Activated CD4-positive, alpha-beta T cell treated with anti-CD3 and anti-CD28 coated beads, Interleukin-2, amount 50 U/mL, for 48 hours (primary cell): ENCODE measurements around the gene PAK1.

Experiments
- DNase-seq, 2 experiments: peaks; one replicate each; pipeline ENCODE4 v3.0.0-alpha.2; 2020

The PAK1 gene

GRCh38 chr11:77300028-77300427 is 173.9 kb downstream of the PAK1 start:
- peak; percentile 2 to 6 for DNase-seq

- DNase-seq, result no peak
Observed at GRCh38 chr11:77299528-77299993, 174.3 kb downstream of the PAK1 start.

DNA sequence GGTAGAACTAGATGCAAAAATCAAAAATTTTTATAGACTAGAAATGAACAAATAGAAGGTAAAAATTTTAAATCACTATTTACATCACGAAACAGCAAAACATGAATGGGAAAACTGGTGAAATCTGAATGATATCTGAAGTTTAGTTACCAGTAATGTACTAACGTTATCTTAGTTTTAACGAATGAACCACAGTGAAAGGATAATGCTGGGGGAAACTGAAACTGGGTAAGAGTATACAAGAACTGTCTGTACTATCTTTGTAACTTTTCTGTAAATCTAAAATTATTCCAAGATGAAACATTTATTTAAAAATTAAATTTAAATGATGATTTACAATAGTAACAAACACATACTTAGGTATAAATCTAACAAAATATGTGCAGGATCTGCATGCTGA is 179.9 kb downstream of the PAK1 start:
- DNase-seq, result no peak

DNA sequence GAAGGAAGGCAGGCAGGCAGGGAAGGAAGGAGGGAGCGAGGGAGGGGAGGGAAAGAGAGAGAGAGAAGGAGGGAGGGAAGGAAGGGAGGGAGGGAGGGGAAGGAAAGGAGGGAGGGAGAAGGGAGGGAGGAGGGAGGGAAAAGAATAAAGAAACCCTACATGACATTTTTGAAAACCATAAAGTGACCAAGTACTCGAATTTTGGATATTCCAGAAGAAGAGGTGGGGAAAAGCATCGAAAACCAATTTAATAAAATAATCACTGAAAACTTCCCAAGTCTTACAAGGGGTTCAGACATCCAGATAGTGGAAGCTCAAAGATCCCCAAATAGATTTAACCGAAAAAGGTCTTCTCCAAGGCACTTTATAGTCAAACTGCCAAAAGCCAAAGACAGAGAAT is 184.2 kb downstream of the PAK1 start:
- DNase-seq, result no peak

GRCh38 chr11:77287615-77288273 is 186.2 kb downstream of the PAK1 start:
- no peak for DNase-seq

DNA sequence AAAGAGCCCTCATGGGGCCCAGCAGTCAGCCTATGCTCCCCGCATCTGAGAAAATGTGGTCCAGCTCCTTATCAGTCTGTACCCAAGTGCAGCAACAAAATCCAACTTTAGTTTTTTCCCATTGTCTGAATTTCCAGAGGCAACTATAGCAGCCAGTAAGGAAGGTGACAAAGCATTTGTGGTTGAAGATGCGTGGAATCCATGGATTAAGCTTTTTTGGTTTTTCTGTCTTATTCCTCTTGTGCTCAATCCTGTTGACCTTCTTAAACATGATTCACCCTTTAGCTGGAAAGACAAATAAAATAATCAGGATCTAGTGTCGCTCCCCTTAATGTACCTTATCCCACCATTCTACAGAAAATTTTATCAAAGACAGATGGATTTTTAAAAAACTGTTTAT is 186.8 kb downstream of the PAK1 start:
- no peak for DNase-seq

DNA sequence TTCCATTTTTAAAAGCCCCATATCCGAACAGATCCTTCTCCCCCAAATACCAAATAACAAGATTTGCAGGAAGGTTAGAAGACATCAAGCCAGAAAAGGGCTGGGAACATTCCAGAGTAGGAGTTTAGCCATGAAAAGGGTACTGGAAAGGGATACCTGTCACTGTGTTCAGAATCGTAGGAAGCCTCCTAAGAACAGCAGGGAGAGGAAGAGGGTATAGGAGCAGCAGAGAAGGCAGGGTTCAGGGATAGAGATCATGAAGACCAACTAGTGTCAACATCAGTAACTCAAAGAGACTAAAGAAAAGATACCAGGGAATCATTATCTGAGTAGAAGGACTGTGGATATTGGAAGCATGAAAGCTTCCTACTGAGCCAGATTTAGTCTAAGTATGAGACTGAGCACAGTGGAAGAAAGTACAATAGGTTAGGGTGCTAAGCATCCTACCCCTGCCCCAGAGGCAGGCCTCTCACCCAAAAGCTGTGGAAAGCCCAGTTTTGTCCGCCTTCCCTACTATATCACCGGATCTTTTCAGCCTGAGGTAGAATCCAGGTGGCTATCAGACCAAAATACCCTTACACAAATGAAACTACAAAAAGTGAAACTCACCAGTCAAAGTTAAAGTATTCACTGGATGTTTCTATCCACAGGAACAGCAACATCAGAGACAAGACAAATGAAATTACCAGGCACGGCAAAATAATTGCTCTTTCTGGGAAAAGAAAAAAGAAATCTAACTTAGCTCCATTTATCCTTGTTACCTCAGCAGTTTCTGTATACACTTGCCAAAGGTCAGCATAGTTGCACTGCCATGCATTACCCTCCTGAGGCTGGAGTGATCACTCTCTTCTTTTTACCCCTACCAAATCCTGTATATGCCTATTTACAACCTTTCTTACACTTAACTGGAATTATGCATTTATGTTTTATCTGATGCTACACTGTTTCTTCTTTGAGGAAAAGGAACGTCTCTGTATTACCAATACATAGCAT is 189.1 kb downstream of the PAK1 start:
- DNase-seq, result no peak

DNA sequence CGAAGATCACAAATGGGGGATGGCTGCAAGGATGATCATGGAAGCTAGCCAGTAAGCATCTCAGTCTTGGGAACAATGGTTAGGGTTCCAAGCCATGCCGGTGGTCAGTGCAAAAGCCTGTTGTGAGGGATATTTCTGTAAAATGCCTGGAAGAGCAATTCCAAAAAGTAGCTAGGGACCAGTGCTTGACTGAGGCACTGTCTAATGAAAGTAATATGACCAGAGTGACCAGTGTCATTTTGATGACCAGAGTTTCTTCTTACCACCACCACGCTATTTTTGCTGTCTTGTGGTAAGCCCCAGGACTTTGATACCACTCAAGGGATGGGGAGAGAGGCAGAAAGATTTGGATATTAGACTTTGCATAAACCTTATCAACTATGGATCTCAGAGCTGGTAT is 190.8 kb downstream of the PAK1 start:
- no peak for DNase-seq

GRCh38 chr11:77278595-77279506 is 195.0 kb downstream of the PAK1 start:
- no peak for DNase-seq

DNA sequence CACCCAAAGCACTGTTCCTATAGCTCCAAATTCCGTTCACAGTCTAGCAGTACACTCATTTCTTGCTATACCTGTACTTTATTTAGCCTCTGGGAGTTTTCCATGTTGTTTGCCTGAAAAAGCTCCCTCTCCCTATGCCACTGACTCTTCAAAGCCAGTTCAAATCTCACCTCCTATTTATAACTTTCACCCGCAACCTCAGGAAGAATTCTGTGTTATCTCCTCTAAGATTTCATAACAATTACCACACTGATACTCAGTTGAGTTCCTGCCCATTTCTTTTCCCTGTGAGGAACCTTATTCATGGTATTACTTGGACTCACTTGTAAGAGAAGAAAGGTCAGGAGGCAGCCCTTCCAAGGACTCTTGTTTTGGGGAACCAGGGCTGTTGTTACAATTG is 197.6 kb downstream of the PAK1 start:
- DNase-seq, result no peak
